Measurements from ENCODE around the gene BTBD7.
"Not testable (repeated sequence)": the region's sequence is repeated elsewhere in the genome, so short reads cannot be mapped to it uniquely, and the experiment has no call there.

The BTBD7 gene

DNA sequence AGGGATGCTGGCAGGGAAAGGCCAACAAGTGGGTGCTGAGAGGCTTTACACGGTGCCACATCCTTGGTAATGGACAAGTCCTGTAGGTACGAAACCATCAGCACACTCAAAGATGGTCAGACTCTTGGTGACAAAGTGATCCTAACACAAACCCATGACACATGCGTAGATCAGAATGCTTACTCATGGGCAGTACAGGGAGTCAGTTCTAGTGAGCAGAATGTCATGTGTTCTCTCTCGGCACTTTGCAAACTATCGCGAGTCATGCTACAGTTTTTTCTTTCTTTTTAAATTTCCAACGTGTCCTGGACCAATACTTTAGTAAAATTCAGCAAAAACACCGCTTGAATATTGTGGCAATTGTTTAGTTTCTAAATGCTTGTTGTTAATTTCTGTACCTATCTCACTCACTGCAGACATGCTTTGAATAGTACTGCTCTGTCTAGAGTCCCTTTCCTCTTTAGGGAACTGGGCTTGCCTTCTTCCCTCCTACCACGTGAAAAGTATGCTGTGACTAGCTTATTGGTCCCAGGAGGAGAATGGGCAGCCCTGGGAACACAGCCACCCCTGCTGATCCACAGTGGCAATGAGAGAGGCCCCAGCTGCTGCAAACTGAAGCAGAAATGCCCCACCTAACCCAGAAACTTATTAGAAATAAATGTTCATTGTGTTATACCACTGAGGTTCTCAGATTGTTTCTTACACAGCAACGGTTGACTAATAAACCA, 63.3 kb downstream of the BTBD7 start:
- Histone ChIP-seq H3K4me3 (no peak overlapping the region), H3K27ac (no peak overlapping the region)

DNA sequence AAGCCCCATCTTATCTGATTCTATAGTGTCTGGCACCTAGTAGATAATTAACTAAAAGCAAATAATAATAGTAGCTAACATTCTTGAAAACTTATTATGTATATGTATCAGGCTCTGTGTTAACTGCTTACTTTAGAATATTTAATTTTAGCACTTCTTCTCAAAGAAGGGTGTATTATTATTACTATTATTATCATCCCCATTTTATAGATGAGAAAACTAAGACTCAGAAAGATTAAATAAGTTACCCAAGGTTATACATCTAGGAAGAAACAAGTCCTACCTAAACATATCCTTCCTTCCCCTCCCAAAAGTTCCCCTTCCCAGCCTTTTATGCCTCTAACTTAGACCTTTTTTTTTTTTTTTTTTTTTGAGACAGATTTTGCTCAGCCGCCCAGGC, 64.4 kb downstream of the BTBD7 start:
- H3K4me3 ChIP-seq, result no peak overlapping the region
- H3K27ac ChIP-seq, result no peak overlapping the region

DNA sequence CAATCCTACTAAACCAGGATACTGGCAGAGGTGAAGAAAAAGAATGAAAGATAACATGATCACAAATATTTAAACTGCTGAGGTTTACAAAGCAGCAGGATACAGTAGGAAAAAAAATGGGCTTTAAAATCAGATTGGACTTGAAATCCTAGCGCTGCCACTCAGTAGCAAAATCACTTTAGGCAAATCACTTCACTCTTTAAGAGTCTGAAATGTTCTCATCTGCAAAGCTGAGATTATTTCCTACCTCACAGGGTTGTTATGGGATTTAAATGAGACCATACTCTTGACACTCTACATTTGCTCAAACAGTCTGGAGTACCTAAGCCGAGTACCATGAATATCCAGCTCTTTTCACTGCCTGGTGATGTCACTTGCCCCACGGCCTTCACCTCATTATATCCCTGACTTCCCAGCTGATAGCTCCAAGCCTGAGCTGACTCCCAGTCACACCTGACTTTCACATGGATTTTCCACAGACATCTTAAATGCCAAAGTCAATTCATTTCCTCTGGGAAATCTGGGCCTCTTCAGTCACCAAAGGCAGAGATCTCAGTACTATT, 65.6 kb downstream of the BTBD7 start:
- no peak overlapping the region for H3K27ac ChIP-seq
- no peak overlapping the region for H3K4me3 ChIP-seq

DNA sequence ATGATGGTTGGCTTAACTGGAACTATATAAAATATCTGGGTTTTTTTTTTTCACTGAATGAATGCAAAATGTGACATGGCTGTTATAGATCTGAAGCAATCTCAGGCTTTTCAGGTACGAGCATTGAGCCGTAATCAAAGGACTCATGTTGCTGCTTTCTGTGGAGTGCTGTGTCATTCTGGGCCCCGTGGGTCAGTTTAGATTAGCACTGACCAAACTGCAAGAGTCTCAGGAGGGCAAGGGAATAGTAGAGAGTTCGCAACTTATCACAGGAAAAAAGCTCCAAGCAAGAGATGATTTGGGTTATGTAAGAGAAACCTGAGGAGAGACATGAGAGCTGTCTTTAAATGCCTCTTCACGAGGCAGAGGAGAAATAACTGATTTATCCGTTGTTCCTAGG, 66.7 kb downstream of the BTBD7 start:
- no peak overlapping the region for H3K4me3 ChIP-seq
- no peak overlapping the region for H3K27ac ChIP-seq

DNA sequence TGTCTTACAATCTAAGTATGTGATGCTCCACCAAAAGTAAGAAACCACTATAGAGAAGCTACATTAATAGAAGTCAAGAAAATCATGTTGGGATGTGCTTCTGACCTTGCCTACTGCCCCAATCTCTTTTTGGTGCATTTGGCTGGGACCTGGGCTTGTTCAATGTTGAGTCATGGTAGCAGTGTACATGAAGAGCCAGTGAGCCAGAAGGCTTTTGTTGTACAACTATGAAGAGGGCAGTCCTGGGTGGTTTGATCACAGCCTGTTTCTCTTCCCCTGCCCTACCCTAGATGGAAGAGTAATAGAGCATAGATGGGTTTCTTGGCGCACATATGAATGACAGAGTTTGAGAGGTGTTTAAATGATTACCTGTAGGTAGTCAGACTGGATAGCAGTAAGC, 69.4 kb downstream of the BTBD7 start:
- H3K27ac ChIP-seq, result no peak overlapping the region
- H3K4me3 ChIP-seq, result no peak overlapping the region

DNA sequence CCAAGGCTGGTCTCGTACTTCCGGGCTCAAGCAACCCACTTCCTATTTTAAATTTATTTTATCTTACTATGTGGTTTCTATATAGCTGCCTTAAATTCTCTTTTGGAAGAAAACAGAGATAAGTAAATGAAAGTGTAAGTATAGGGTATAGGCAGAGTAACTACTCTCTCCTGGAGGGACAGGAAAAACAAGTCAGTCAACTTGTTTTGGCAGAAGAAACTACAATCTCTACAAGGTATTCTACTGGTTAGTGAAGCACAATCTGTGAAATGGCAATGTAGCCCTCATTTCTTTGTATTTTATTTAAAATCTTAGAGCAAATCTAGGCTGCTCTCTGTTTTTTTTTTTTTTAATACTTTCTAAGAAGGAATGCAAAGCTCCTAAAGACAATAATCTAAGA, 70.4 kb downstream of the BTBD7 start:
- no peak overlapping the region for H3K4me3 ChIP-seq
- no peak overlapping the region for H3K27ac ChIP-seq

DNA sequence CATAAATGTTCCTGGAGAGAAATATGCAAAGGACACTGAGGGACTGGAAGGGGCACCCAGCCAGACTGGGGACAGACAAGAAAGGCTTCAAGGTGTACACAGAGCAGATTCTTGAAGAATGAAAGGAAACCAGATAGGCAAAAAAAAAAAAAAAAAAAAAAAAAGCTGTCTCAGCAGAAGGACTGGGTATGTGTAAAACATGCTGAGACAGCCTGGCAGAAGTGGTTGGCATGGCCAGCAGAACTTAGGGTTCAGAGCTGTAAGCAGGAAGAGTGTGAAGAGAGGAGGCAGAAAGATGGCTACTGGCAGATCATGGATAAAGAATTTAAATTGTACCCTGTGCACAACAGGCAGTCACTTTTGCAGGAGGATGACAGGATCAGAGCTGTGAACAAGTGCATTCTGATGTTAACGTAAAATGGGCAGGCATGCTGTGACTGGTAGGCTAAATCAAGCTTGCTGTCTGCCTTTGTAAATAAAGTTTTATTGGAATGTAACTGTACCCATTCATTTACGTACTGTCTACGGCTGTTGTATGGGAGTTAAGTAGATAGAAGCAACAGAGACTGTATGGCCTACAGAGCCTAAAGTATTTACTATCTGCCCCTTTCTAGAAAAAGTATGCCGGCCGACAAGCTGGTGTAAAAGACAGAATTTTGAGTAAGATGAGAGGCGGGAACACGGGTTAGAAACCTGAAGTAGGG, 83.6 kb downstream of the BTBD7 start:
- no peak overlapping the region for H3K4me3 ChIP-seq
- no peak overlapping the region for H3K27ac ChIP-seq

DNA sequence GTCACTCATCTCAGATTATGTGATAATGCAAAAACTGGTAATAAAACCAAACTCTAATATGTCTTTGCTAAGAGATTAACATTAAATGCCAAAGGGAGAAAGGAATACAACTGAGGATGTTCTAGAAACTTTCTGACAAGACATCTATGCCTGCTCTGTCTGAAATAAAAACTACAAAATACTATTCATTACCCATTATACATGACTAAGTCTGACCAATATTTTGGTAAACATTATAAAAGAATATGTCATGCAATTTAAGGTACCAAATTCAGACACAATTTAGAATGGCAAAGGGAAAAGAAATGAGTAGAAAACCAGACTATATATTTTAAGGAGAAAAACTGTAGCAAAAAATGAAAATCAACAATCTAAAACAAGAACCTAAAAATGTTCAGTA, 86.3 kb downstream of the BTBD7 start:
- H3K4me3 ChIP-seq, result no peak overlapping the region

DNA sequence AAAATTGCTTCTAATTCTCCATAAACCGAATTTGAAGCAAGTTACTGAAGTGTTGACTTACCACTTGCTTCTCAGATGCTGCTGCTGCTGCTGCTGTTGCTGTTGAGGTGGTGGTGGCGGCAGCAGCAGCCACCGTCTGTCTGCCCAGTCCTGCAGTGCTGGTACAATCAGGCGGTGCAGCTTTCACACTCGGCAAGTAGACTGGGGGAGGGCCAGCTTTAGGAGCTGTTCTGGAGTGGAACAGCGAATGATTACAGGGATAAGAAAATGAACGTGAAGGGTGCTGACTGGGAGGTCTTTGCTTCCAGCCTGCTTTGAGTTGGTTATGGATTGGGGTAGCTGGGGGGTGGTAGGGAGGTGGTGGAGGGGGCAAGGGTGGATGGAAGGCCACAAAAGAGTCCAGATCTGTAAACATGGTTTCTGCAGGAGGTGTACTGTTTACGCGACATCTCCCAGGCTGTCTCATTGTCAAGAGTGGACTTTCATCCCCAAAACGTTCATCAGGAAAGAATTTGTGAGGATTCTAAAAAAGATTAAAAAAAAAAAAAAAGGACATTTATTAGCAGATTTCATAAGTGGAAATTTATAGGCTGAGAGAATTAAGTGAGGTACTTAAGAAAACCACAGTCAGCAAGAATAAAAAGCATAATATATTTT, 86.9 kb downstream of the BTBD7 start:
- Histone ChIP-seq H3K27ac (no peak overlapping the region), H3K4me3 (no peak overlapping the region)

More for the DNA sequence above, 86.3 kb downstream of the BTBD7 start:
- H3K27ac ChIP-seq, result no peak overlapping the region

DNA sequence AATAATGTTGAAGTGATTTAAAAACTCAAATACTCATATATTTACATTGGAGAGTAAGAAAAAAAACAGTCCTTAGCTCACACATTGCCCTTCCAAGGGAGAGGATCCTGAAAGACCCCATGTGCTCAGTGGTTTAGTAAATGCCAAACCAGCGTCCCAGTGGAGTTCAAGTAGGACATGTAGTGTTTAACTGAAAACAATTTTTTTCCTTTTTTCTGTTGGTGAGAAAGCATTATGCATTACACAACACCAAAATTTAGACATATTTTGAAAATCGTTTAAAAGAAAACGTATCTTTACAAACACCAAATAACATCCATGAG, 92.2 kb downstream of the BTBD7 start:
- Histone ChIP-seq H3K4me3 (no peak overlapping the region), H3K27ac (no peak overlapping the region)

DNA sequence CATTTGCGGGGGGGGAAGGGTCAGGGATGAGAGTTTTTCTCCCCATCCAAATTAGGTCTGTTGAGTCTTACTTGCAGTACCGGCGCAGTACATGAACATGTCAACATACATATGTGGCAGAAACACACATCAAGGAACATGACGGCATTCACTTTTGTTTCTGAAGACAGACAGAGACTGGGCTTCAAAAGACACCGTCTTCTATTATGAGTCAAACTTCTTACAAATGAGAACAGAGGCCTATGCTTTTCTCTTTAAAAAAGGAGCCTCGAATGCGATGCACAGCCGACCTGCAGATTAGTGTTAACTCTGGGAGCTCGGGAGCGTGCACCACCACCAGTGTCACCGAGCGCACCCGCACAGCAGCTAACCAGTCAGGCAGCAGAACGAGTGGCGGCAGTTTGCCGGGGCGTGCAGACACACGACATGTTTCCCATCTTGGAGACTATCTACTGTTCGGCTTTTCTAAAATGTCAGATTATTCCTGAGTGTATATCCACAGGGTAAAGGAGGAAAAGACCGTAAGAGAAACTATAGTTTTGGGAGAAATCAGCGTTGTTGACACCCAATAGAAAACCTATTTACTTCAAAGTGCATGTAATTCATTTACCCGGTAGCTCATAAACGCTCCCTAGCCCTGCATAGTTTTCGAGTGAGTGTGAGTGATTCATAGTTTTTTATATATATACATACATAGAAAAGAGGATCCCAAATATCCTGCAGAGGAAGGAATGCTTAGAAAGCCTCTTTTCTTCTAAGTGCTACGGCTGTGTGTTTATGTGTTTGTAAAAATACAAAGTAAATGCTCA, 92.8 kb downstream of the BTBD7 start:
- no peak overlapping the region for H3K27ac ChIP-seq
- no peak overlapping the region for H3K4me3 ChIP-seq

DNA sequence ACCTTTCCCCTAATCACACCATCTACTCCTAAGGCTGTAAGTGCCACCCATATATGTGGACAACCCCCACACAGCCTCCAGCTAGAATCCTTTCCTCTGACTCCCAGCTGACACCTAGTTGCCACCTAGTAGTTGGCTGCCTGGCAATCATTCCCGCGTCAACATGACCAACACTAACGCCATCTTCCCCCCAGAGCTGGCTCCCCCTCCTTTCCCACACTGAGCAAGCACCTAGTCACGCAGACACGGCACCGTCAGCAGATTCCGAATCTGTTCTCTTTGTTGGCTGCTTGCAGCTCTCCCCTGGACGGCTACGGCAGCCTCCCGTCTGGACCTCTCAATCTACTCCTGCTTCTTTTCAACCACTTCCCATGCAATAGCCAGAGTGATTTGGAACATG, 98.0 kb downstream of the BTBD7 start:
- H3K4me3 ChIP-seq, result no peak overlapping the region
- H3K27ac ChIP-seq, result no peak overlapping the region

DNA sequence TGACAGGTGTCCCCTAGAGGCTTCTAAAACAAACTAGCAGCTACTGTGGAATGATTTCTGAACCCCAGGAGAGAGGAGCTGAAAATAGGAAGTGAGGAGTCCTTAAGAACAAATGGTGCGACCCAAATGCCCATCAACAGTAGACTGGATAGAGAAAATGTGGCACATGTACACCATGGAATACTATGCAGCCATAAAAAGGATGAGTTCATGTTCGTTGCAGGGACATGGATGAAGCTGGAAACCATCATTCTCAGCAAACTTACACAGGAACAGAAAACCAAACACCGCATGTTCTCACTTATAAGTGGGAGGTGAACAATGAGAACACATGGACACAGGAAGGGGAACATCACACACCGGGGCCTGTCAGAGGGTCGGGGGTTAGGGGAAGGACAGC, 99.8 kb downstream of the BTBD7 start:
- H3K27ac ChIP-seq, H3K4me3 ChIP-seq: not testable (repeated sequence)

DNA sequence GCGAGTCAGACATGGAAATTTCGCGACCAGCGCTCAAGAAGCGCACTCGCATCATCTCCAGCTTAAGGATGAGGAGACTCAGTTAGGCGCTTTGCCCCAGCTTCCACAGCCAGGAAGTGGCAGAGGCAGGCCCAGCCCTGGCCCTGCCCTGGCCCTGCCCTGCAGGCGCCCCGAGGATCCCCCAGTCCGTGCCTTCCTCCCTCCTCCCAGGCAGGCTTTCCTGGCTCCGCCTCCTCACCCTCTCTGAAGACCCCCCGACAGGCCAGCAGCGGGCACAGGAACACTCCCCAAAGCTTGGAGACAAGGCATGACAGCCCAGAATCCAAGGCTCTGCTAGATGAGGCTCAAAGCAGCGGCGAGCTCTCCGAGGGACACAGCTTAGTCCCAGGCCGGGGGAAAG, 100.7 kb downstream of the BTBD7 start:
- H3K27ac ChIP-seq, result no peak overlapping the region
- H3K4me3 ChIP-seq, result peak overlapping the region in 1 of 7 experiments; percentile 36

DNA sequence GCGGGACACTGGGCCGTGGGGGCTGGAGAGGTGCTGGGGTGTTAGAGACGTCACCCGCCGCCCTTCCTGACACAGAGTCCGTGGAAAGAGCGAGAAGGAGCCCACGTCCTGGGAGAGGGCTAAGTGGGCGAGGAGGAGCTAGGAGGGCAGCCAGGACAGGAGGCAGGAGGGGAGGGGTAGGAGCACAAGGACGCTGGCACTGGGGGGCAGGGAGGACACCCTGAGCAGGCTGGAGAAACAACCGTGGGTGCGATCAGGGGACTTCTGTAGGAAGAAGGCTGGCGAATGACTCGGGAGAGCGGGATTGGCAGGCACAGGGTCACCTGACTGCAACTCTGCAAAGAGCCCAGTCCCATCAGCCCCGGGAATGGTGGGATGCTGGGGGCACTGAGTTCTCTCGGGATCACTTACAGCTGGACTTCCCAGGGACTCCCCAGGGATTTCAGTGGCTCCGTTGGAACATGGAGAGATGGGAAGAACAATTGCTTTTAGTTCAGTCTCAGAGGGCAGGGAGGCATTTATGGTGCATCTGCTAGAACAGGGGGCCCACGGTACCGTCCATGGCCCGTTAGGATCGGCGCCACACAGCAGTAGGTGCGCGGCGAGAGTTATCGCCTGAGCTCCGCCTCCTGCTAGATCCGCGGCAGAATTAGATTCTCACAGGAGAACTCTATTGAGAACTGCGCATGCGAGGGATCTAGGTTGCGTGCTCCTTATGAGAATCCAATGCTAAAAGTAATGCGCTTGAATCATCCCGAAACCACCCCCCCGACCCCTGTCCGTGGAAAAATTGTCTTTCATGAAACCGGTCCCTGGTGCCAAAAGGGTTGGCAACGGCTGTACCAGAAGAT, 101.5 kb downstream of the BTBD7 start:
- peak overlapping the region; percentile 21 to 36 (median 25) for H3K4me3 ChIP-seq
- H3K27ac ChIP-seq, result no peak overlapping the region

DNA sequence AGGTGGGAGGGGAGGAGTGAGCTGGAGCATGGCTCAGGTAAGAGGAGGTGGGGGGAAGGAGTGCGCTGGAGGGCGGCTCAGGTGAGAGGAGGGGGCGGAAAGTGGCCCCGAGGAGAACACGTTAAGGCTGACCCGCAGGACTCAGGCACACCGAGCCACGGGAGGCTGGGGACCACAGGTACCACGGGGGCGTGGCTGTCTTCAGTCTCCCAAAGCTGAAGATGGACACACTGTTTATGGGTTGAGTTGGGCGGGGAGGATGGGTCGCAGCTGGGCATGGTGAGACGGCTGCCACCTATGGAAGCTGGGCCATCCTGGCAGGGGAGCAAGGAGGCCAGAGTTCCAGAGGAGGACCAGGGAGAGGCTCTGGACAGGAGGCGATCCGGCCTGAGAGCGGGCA, 102.3 kb downstream of the BTBD7 start:
- Histone ChIP-seq H3K4me3 (no peak overlapping the region), H3K27ac (no peak overlapping the region)

DNA sequence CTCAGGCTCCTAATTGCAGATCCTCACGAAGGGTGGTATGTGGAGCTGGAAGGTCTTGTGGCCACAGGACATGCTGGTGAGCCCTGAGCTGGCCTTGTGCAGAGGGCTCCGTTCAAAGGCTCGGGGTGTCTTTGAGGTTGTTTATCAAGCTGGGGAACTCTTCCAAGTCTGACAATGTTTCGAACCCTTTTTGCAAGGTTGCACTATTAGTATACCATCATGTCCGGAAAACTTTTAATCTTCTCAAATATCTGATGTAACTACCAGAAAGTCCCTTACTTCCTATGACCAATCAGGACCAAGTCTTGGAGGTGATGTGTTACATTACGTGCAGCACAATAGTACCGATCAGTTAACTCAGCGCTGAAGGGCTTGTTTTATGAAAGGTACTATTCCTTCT, 104.3 kb downstream of the BTBD7 start:
- no peak overlapping the region for H3K27ac ChIP-seq

DNA sequence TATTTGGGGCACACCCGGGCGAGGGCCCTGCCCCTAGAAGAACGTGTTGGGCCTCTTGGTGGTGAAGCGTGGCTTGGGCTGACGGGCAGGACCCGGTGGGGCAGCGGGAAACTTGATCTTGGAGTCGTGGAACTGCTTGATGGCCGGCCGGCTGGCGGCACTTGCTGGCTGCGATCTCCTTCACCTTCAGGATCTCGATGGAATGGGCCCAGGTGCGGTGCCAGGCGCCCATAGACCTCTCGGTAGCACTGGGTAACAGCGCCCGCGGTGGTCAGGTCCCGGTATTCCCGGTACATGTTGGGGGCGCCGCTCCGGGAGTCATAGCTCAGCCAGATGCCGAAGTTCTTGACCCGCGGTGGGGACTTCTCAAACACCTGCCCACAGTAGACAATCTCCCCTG, 109.3 kb downstream of the BTBD7 start:
- no peak overlapping the region for H3K4me3 ChIP-seq
- H3K27ac ChIP-seq, result no peak overlapping the region

More for the DNA sequence above, 104.3 kb downstream of the BTBD7 start:
- no peak overlapping the region for H3K4me3 ChIP-seq

DNA sequence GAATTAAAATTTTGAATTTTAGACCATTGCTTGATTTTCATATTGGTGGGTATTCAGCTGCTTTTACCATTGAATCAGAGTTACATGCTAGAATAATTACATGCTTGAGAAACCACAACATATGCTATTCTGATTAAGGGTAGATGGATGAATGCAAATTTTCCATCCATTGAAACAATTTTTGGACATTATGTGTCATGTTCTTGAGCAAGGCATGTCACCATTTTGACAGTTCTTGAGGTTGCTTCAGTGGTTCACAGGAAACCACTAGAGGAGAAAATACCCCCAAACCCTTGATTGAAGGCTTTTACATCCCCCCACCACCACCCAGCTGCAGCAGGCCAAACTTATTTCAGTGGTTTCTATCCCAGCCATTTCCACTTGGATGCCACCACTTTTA, 112.3 kb downstream of the BTBD7 start:
- Histone ChIP-seq H3K27ac (no peak overlapping the region), H3K4me3 (no peak overlapping the region)
